Loucy (cell line): ENCODE measurements around the gene TIMM17B.

Experiments
- H2AFZ ChIP-seq: fragments of 200-600 bp; sonication (generic); 2 replicates; pipeline ENCODE4 v1.6.0; 2016; ENCODE audit warnings: antibody characterized with exemption, mild to moderate bottlenecking, low read length, moderate library complexity
- H3F3A ChIP-seq: fragments of 200-600 bp; 2 replicates; pipeline ENCODE4 v1.6.0; 2016; ENCODE audit warnings: antibody characterized with exemption, low read depth, mild to moderate bottlenecking
- H3K27me3 ChIP-seq: fragments of 200-600 bp; sonication (generic); 2 replicates; pipeline ENCODE4 v1.6.1; 2014; ENCODE audit warnings: low read length, mild to moderate bottlenecking; ENCODE audit not compliant: insufficient read depth, poor library complexity, severe bottlenecking
- H3K36me3 ChIP-seq: fragments of 200-600 bp; sonication (generic); 2 replicates; pipeline ENCODE4 v1.6.1; 2016; ENCODE audit warnings: low read length; ENCODE audit not compliant: insufficient read depth
- H3K4me1 ChIP-seq: fragments of 200-600 bp; sonication (generic); 2 replicates; pipeline ENCODE4 v1.5.1; 2014; ENCODE audit warnings: low read length, mild to moderate bottlenecking; ENCODE audit not compliant: insufficient read depth, poor library complexity, severe bottlenecking
- H3K4me2 ChIP-seq: fragments of 200-600 bp; sonication (generic); 2 replicates; pipeline ENCODE4 v1.6.0; 2014; ENCODE audit warnings: antibody characterized with exemption, low read length, low read depth, mild to moderate bottlenecking; ENCODE audit not compliant: poor library complexity, severe bottlenecking
- H3K4me3 ChIP-seq: fragments of 200-600 bp; sonication (generic); 2 replicates; pipeline ENCODE4 v1.5.1; 2014; ENCODE audit warnings: low read length, mild to moderate bottlenecking, mixed read lengths; ENCODE audit not compliant: poor library complexity, severe bottlenecking
- H3K79me2 ChIP-seq: fragments of 200-600 bp; sonication (generic); 2 replicates; pipeline ENCODE4 v1.6.1; 2014; ENCODE audit warnings: low read length; ENCODE audit not compliant: insufficient read depth
- H3K9ac ChIP-seq: fragments of 200-600 bp; sonication (generic); 2 replicates; pipeline ENCODE4 v1.6.0; 2014; ENCODE audit warnings: mild to moderate bottlenecking, low read depth, low read length, moderate library complexity; ENCODE audit not compliant: poor library complexity, severe bottlenecking
- H3K9me2 ChIP-seq: fragments of 200-600 bp; sonication (generic); replicated peaks from 2 replicates; pipeline ENCODE4 v1.6.1; 2016; ENCODE audit warnings: low read depth, low read length, mixed read lengths
- H3K9me3 ChIP-seq: fragments of 200-600 bp; sonication (generic); 2 replicates; pipeline ENCODE4 v1.6.1; 2014; ENCODE audit warnings: mild to moderate bottlenecking, antibody characterized with exemption, low read length, low read depth; ENCODE audit not compliant: insufficient read depth
- H4K20me1 ChIP-seq: fragments of 200-600 bp; sonication (generic); 2 replicates; pipeline ENCODE4 v1.6.0; 2014; ENCODE audit warnings: antibody characterized with exemption, low read length, mild to moderate bottlenecking; ENCODE audit not compliant: insufficient read depth, poor library complexity, severe bottlenecking
- EZH2phosphoT487 ChIP-seq: fragments of 200-600 bp; IDR thresholded peaks from 2 replicates; pipeline ENCODE4 v1.6.1; 2018; ENCODE audit warnings: antibody characterized with exemption, mild to moderate bottlenecking, moderate library complexity, borderline replicate concordance
- TF ChIP-seq, protein P1 (sequence below): fragments of 200-600 bp; sonication (generic); conservative IDR thresholded peaks from 2 replicates; pipeline ENCODE4 v1.5.1; 2014; ENCODE audit warnings: mild to moderate bottlenecking, antibody characterized with exemption, low read length

TIMM17B gene

GRCh38 chrX:48896611-48897011 lies 957 bp downstream of the TIMM17B start:
- Histone ChIP-seq H4K20me1 (peaks cover 24% of the 10 kb centered on the region), H3K79me2 (peaks cover 39% of the 10 kb centered on the region), H3K9me3 (no peaks in the 10 kb centered on the region), H3K36me3 (no peaks in the 10 kb centered on the region; the same call in 1 of the 2 replicates), H3F3A (no peaks in the 10 kb centered on the region), H3K4me3 (peak overlapping the region; percentile 96), H3K9me2 (no peaks in the 10 kb centered on the region), H3K27me3 (no peaks in the 10 kb centered on the region), H2AFZ (no peak overlapping the region), H3K9ac (peak overlapping the region; percentile 97), H3K4me2 (peak overlapping the region; percentile 73), H3K4me1 (no peaks in the 10 kb centered on the region)
- no peak for TF ChIP-seq EZH2phosphoT487
- TF ChIP-seq, protein P1, sequence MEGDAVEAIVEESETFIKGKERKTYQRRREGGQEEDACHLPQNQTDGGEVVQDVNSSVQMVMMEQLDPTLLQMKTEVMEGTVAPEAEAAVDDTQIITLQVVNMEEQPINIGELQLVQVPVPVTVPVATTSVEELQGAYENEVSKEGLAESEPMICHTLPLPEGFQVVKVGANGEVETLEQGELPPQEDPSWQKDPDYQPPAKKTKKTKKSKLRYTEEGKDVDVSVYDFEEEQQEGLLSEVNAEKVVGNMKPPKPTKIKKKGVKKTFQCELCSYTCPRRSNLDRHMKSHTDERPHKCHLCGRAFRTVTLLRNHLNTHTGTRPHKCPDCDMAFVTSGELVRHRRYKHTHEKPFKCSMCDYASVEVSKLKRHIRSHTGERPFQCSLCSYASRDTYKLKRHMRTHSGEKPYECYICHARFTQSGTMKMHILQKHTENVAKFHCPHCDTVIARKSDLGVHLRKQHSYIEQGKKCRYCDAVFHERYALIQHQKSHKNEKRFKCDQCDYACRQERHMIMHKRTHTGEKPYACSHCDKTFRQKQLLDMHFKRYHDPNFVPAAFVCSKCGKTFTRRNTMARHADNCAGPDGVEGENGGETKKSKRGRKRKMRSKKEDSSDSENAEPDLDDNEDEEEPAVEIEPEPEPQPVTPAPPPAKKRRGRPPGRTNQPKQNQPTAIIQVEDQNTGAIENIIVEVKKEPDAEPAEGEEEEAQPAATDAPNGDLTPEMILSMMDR: no peak

DNA sequence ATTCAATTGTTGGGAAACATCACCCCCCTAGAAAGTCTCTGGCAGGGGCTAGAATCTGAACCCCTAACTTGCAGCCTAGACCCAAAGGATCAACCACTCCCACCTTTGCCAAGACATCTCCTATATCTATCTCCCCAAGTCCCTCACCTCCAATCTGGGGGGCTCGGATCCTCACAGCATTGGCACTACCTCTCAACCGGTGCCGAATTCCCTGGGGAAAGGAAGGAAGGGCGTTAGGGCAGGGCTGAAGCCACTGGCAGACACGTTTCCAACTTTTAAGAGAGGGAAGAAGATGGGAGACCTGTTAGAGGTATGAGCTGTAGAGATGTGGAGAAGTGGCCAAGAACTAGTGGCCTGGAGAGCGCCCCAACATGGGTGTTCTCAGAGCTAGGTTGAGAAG lies 2.7 kb downstream of the TIMM17B start:
- Histone ChIP-seq H3K9me2 (no peaks in the 10 kb centered on the region), H3F3A (no peaks in the 10 kb centered on the region), H3K4me3 (no peak overlapping the region), H2AFZ (no peak overlapping the region), H4K20me1 (peaks cover 24% of the 10 kb centered on the region), H3K9ac (no peak overlapping the region), H3K4me2 (no peak overlapping the region), H3K36me3 (no peaks in the 10 kb centered on the region), H3K79me2 (peaks cover 39% of the 10 kb centered on the region), H3K4me1 (no peaks in the 10 kb centered on the region), H3K27me3 (no peaks in the 10 kb centered on the region), H3K9me3 (no peaks in the 10 kb centered on the region)
- TF ChIP-seq EZH2phosphoT487: no peak
- TF ChIP-seq, protein P1: no peak

- H3K4me3 ChIP-seq: no peak overlapping the region
- TF ChIP-seq, protein P1: no peak
- TF ChIP-seq EZH2phosphoT487: no peak
- no peaks in the 10 kb centered on the region for H3K9me3 ChIP-seq
Measured at GRCh38 chrX:48893556-48894348, 3.8 kb downstream of the TIMM17B start.

More at GRCh38 chrX:48893556-48894348, 3.8 kb downstream of the TIMM17B start:
- Histone ChIP-seq H3K27me3 (no peaks in the 10 kb centered on the region), H3K36me3 (no peaks in the 10 kb centered on the region), H3K9me2 (no peaks in the 10 kb centered on the region), H3K79me2 (peaks cover 28% of the 10 kb centered on the region; the same call in 1 of the 2 replicates), H2AFZ (no peak overlapping the region), H4K20me1 (peaks cover 19% of the 10 kb centered on the region), H3K9ac (no peak overlapping the region), H3F3A (no peaks in the 10 kb centered on the region), H3K4me2 (no peak overlapping the region), H3K4me1 (no peaks in the 10 kb centered on the region)
